K562 (cell line): ENCODE data around the gene ST6GALNAC3. TPM values are rescaled to one million over a fixed set of nuclear protein-coding genes. Genes with fewer than 3 reads are reported as not detected.

ENCODE experiments used
- ATAC-seq: fragments of 200-7000 bp; cut with Tn5 transposase; 3 replicates; pipeline ENCODE4 v1.9.1; 2020; ENCODE audit warnings: moderate library complexity
- BruUV-seq: library from RNA; stranded (reverse); fragments of 400-500 nt; replicated peaks from 2 replicates; lab custom pipeline; 2021; lab: Mats Ljungman, UMichigan
- CTCF ChIA-PET: fragments of 300-600 bp; formaldehyde crosslinking; extraction: SDS; loops from one replicate; lab custom pipeline; 2021; ENCODE audit warnings: low intra/inter-chr PET ratio; lab: Yijun Ruan, JAX
- POLR2A ChIA-PET: fragments of 300-600, 350-650 bp; sonication (Branson Sonifier 250); formaldehyde crosslinking; extraction: SDS; loops from one replicate; lab custom pipeline; 2021; ENCODE audit warnings: antibody characterized with exemption, inconsistent platforms; lab: Yijun Ruan, JAX
- DNase-seq, 4 experiments: peaks; one replicate each; pipeline versions ENCODE4 v3.0.0 to v3.0.0-alpha.2; 2011 to 2018; ENCODE audit warnings: low spot score in 3 of 4, mixed read lengths in 3 of 4; ENCODE audit errors: extremely low read depth in 1 of 4
- FAIRE-seq: peaks from 2 replicates; lab custom pipeline; 2011; peaks lifted over from hg19 to GRCh38; lab: Jason Lieb, UNC
- H2AFZ ChIP-seq: 2 replicates; pipeline ENCODE4 v1.6.0; 2011; ENCODE audit warnings: low read depth, low read length, control low read depth, inconsistent platforms
- H3K27ac ChIP-seq: fragments of 200-600 bp; 3 replicates; pipeline ENCODE4 v1.8.0; 2011; ENCODE audit warnings: low read depth, mild to moderate bottlenecking, control low read depth, inconsistent platforms, low read length, moderate library complexity, mixed read lengths; ENCODE audit errors: extremely low read depth
- H3K27me3 ChIP-seq, 2 experiments: fragments of 300-600 bp in 1 of 2; 2 replicates in 1 of 2; 3 replicates in 1 of 2; pipeline versions ENCODE4 v1.6.0 to v1.8.0; 2011; ENCODE audit warnings: inconsistent platforms in 2 of 2, low read length in 2 of 2, mild to moderate bottlenecking in 1 of 2, mixed read lengths in 1 of 2, moderate library complexity in 1 of 2; ENCODE audit not compliant: control insufficient read depth in 2 of 2, insufficient read depth in 2 of 2
- H3K36me3 ChIP-seq: fragments of 300-600 bp; 3 replicates; pipeline ENCODE4 v1.8.0; 2011; ENCODE audit warnings: mild to moderate bottlenecking, low read length, inconsistent platforms; ENCODE audit not compliant: control insufficient read depth, insufficient read depth
- H3K4me1 ChIP-seq, 2 experiments: fragments of 200-600 bp in 1 of 2; replicated peaks in 1 of 2; 2 replicates in 1 of 2; 3 replicates in 1 of 2; pipeline versions ENCODE4 v1.5.1 to v1.8.0; 2011; ENCODE audit warnings: inconsistent platforms in 2 of 2, low read length in 2 of 2, mild to moderate bottlenecking in 1 of 2, mixed read lengths in 1 of 2, moderate library complexity in 1 of 2; ENCODE audit not compliant: control insufficient read depth in 2 of 2, insufficient read depth in 2 of 2
- H3K4me2 ChIP-seq: 2 replicates; pipeline ENCODE4 v1.6.1; 2011; ENCODE audit warnings: low read length, control low read depth, inconsistent platforms, mixed read lengths; ENCODE audit not compliant: insufficient read depth
- H3K4me3 ChIP-seq: fragments of 200-600 bp; sonication (generic), shearing (Covaris generic); 2 replicates; pipeline ENCODE4 v1.5.1; 2016; ENCODE audit warnings: control low read depth, inconsistent platforms
- H3K79me2 ChIP-seq: fragments of 200-600 bp; 3 replicates; pipeline ENCODE4 v1.8.0; 2011; ENCODE audit warnings: low read length, inconsistent platforms; ENCODE audit not compliant: control insufficient read depth, insufficient read depth
- H3K9ac ChIP-seq, 2 experiments: 2 replicates each; pipeline versions ENCODE4 v1.6.0 to v1.6.1; 2011; ENCODE audit warnings: low read depth in 2 of 2, low read length in 2 of 2, control low read depth in 1 of 2, inconsistent platforms in 1 of 2, mild to moderate bottlenecking in 1 of 2, mixed read lengths in 1 of 2; ENCODE audit not compliant: insufficient read depth in 1 of 2
- H3K9me1 ChIP-seq: one replicate; pipeline ENCODE4 v1.6.0; 2011; ENCODE audit warnings: inconsistent platforms, mild to moderate bottlenecking, low read length, moderate library complexity; ENCODE audit not compliant: control insufficient read depth, insufficient read depth
- H3K9me3 ChIP-seq: replicated peaks from 2 replicates; pipeline ENCODE4 v1.5.1; 2011; ENCODE audit warnings: low read depth, low read length, inconsistent platforms; ENCODE audit not compliant: control insufficient read depth, insufficient read depth
- H4K20me1 ChIP-seq: replicated peaks from 2 replicates; pipeline ENCODE4 v1.6.1; 2011; ENCODE audit warnings: low read length, inconsistent platforms, mixed read lengths; ENCODE audit not compliant: control insufficient read depth, insufficient read depth
- CTCFL ChIP-seq: IDR thresholded peaks from 2 replicates; pipeline ENCODE4 v1.6.1; 2011; ENCODE audit warnings: borderline replicate concordance, low read depth, mild to moderate bottlenecking, moderate library complexity, low read length; ENCODE audit not compliant: insufficient read depth, poor library complexity, severe bottlenecking
- IRF2 ChIP-seq: sonication (generic); formaldehyde crosslinking; IDR thresholded peaks from 2 replicates; pipeline ENCODE4 v1.8.1; 2022; ENCODE audit warnings: mild to moderate bottlenecking, missing genetic modification reagents
- MAFG ChIP-seq: fragments of 450-650 bp; conservative IDR thresholded peaks from 2 replicates; pipeline ENCODE4 v1.6.1; 2016; ENCODE audit warnings: missing genetic modification characterization, missing compliant biosample characterization
- MED1 ChIP-seq: sonication (generic); formaldehyde crosslinking; IDR thresholded peaks from 2 replicates; pipeline ENCODE4 v1.8.1; 2023; ENCODE audit warnings: missing genetic modification reagents, borderline replicate concordance
- SAFB2 ChIP-seq: fragments of 200-400 bp; formaldehyde crosslinking; IDR thresholded peaks from 2 replicates; pipeline ENCODE4 v1.6.1; 2018; ENCODE audit warnings: borderline replicate concordance, low read length, low read depth, moderate library complexity; ENCODE audit not compliant: severe bottlenecking
- TCF7L2 ChIP-seq: fragments of 150-350 bp; IDR thresholded peaks from 2 replicates; pipeline ENCODE4 v1.6.1; 2016; ENCODE audit warnings: low read depth, mild to moderate bottlenecking, low read length, moderate library complexity
- ZC3H4 ChIP-seq: sonication (generic); formaldehyde crosslinking; IDR thresholded peaks from 2 replicates; pipeline ENCODE4 v1.9.0; 2021; ENCODE audit warnings: missing genetic modification reagents, borderline replicate concordance
- ZFX ChIP-seq: sonication (generic); formaldehyde crosslinking; IDR thresholded peaks from 2 replicates; pipeline ENCODE4 v1.8.0; 2022; ENCODE audit warnings: mild to moderate bottlenecking, missing genetic modification reagents, moderate library complexity
- WGBS: fragments of 100-300 bp; shearing (Covaris generic); methylation state at CpG from one replicate; pipeline ENCODE4 v1.1.6; 2016; ENCODE audit warnings: low coverage, mixed read lengths; ENCODE audit not compliant: insufficient coverage; ENCODE audit errors: missing lambda C conversion rate; 5-methylcytosine and 5-hydroxymethylcytosine counted together
- in situ Hi-C: fragments of 300-500 bp; cut with MboI; formaldehyde crosslinking; loops from 4 replicates; pipeline ENCODE4 v1.15.0; 2018; ENCODE audit warnings: inconsistent platforms, mixed read lengths
- intact Hi-C: fragments of 100-400 bp; cut with micrococcal nuclease; formaldehyde crosslinking; loops from 2 replicates; pipeline ENCODE4 v1.14.2; 2022
- polyA plus RNA-seq, 8 experiments: library from polyadenylated mRNA; depleted of rRNA in 4 of 8; stranded (reverse) in 5 of 8; unstranded in 3 of 8; fragments of >200 nt; fragmentation: Nextera tagmentation in 2 of 8; fragmentation: Illumina TruSeq in 1 of 8; extraction: Ambion mirVana in 2 of 8; extraction: Trizol in 1 of 8; gene quantifications; 2 replicates each; pipeline versions ENCODE4 v1.2.1 to v1.2.3, GENCODE V29; 2011 to 2014; ENCODE audit warnings: inconsistent platforms in 1 of 8, missing spikeins in 1 of 8
- total RNA-seq, 7 experiments: library from RNA; depleted of rRNA in 6 of 7; stranded (reverse); fragments of >200 nt in 6 of 7; fragmentation: Illumina TruSeq in 2 of 7; extraction: Trizol in 2 of 7; gene quantifications; 2 replicates each; pipeline versions ENCODE4 v1.2.1 to v1.2.3, GENCODE V29; 2011 to 2021; ENCODE audit warnings: low replicate concordance in 1 of 7
- TF ChIP-seq, protein P1 (sequence below): sonication (generic); formaldehyde crosslinking; IDR thresholded peaks from 2 replicates; pipeline ENCODE4 v1.8.0; 2022; ENCODE audit warnings: mild to moderate bottlenecking, missing genetic modification reagents
- TF ChIP-seq, protein P2 (sequence below): sonication (generic); formaldehyde crosslinking; IDR thresholded peaks from 2 replicates; pipeline ENCODE4 v1.8.1; 2022; ENCODE audit warnings: missing genetic modification reagents

ST6GALNAC3 gene
- total and polyA plus RNA-seq, 9 of the 15 experiments (the other 6 are each of a cell fraction or from before 2014, with no cell fraction given), result 0.04 to 0.29 (median 0.18) TPM; not detected in 6

DNA sequence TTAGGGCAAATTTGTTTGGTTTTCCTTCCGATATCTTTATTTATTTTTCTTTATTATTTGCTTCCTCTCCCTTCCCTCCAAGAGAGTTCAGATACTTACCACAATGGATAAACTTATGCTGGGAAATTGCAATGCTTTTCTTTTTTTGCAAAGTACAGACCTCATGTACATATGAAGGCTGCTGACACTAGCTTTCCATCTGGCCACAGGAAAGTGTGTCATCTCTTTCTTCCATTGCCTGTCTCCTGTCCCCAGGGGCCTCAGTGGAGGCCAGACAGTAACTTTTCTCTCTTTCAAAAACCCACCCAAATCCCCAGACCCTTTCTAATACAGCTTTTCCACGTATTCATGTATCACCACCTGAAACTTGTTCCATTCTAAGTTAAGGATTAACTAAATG, 73.9 kb downstream of the ST6GALNAC3 start:
- no TSS peak for BruUV-seq
- intact Hi-C loops, result no loop called here
- no peak overlapping the region for H3K9ac ChIP-seq
- FAIRE-seq (no peak), DNase-seq (no peak), ATAC-seq (no peak)
- H3K36me3 ChIP-seq, result no peaks in the 10 kb centered on the region
- no peaks in the 10 kb centered on the region for H3K79me2 ChIP-seq
- in situ Hi-C loops, result no loop called here
- H2AFZ ChIP-seq, result no peak overlapping the region
- no peaks in the 10 kb centered on the region for H3K9me1 ChIP-seq
- no peaks in the 10 kb centered on the region for H3K4me1 ChIP-seq
- ChIA-PET POLR2A (no interaction called here), CTCF (interaction anchor here (0.5 kb wide), 1 partner anchor 945 kb away, joined by 3 read pairs; no protein-coding TSS in a partner anchor)
- no peaks in the 10 kb centered on the region for H3K9me3 ChIP-seq
- no peak for TF ChIP-seq ZFX
- TF ChIP-seq, protein P1, sequence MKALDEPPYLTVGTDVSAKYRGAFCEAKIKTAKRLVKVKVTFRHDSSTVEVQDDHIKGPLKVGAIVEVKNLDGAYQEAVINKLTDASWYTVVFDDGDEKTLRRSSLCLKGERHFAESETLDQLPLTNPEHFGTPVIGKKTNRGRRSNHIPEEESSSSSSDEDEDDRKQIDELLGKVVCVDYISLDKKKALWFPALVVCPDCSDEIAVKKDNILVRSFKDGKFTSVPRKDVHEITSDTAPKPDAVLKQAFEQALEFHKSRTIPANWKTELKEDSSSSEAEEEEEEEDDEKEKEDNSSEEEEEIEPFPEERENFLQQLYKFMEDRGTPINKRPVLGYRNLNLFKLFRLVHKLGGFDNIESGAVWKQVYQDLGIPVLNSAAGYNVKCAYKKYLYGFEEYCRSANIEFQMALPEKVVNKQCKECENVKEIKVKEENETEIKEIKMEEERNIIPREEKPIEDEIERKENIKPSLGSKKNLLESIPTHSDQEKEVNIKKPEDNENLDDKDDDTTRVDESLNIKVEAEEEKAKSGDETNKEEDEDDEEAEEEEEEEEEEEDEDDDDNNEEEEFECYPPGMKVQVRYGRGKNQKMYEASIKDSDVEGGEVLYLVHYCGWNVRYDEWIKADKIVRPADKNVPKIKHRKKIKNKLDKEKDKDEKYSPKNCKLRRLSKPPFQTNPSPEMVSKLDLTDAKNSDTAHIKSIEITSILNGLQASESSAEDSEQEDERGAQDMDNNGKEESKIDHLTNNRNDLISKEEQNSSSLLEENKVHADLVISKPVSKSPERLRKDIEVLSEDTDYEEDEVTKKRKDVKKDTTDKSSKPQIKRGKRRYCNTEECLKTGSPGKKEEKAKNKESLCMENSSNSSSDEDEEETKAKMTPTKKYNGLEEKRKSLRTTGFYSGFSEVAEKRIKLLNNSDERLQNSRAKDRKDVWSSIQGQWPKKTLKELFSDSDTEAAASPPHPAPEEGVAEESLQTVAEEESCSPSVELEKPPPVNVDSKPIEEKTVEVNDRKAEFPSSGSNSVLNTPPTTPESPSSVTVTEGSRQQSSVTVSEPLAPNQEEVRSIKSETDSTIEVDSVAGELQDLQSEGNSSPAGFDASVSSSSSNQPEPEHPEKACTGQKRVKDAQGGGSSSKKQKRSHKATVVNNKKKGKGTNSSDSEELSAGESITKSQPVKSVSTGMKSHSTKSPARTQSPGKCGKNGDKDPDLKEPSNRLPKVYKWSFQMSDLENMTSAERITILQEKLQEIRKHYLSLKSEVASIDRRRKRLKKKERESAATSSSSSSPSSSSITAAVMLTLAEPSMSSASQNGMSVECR (CRISPR knock-in tag), result no peak
- no peak for TF ChIP-seq MAFG (tag)
- no peak for TF ChIP-seq IRF2 (CRISPR knock-in tag)
- TF ChIP-seq, protein P2, sequence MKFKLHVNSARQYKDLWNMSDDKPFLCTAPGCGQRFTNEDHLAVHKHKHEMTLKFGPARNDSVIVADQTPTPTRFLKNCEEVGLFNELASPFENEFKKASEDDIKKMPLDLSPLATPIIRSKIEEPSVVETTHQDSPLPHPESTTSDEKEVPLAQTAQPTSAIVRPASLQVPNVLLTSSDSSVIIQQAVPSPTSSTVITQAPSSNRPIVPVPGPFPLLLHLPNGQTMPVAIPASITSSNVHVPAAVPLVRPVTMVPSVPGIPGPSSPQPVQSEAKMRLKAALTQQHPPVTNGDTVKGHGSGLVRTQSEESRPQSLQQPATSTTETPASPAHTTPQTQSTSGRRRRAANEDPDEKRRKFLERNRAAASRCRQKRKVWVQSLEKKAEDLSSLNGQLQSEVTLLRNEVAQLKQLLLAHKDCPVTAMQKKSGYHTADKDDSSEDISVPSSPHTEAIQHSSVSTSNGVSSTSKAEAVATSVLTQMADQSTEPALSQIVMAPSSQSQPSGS (CRISPR knock-in tag), result no peak
- no peak for TF ChIP-seq SAFB2
- no peak for TF ChIP-seq CTCFL
- no peak for TF ChIP-seq ZC3H4 (CRISPR knock-in tag)
- no peak for TF ChIP-seq TCF7L2
- TF ChIP-seq MED1 (CRISPR knock-in tag), result no peak
- 0% methylated on average over 2 of the region's 2 CpGs for WGBS
- H3K4me2 ChIP-seq, result no peak overlapping the region
- no peaks in the 10 kb centered on the region for H4K20me1 ChIP-seq
- no peak overlapping the region for H3K4me3 ChIP-seq
- H3K27ac ChIP-seq, result no peak overlapping the region
- H3K27me3 ChIP-seq, result no peaks in the 10 kb centered on the region
